HG02678 (cell line): Measurements from ENCODE around the gene EEFSEC.

Experiments used
- ATAC-seq: cut with Tn5 transposase; IDR thresholded peaks from one replicate; pipeline ENCODE4 v1.9.1; 2021; ENCODE audit warnings: mild to moderate bottlenecking, moderate library complexity; ENCODE audit not compliant: unreplicated experiment

EEFSEC gene

GRCh38 chr3:128241741-128242140, 88.5 kb downstream of the EEFSEC start:
- ATAC-seq: no peak

GRCh38 chr3:128242818-128243601, 89.7 kb downstream of the EEFSEC start:
- ATAC-seq: no peak

- ATAC-seq: no peak
These were observed 90.6 kb downstream of the EEFSEC start for GRCh38 chr3:128243602-128244504.

- no peak for ATAC-seq
These were observed 92.2 kb downstream of the EEFSEC start for GRCh38 chr3:128245460-128245859.

- no peak for ATAC-seq
These were observed 94.6 kb downstream of the EEFSEC start for GRCh38 chr3:128247666-128248409.

GRCh38 chr3:128252083-128252482, 98.8 kb downstream of the EEFSEC start:
- ATAC-seq: no peak

- no peak for ATAC-seq
These were observed 99.9 kb downstream of the EEFSEC start for GRCh38 chr3:128253150-128253549.

- no peak for ATAC-seq
These were observed 100.8 kb downstream of the EEFSEC start for GRCh38 chr3:128254066-128254590.

GRCh38 chr3:128254967-128255366, 101.7 kb downstream of the EEFSEC start:
- no peak for ATAC-seq

- ATAC-seq: no peak
These were observed 102.8 kb downstream of the EEFSEC start for GRCh38 chr3:128256131-128256530.

GRCh38 chr3:128257632-128258031, 104.4 kb downstream of the EEFSEC start:
- no peak for ATAC-seq

GRCh38 chr3:128260275-128260674, 107.0 kb downstream of the EEFSEC start:
- no peak for ATAC-seq

GRCh38 chr3:128262457-128262856, 109.2 kb downstream of the EEFSEC start:
- no peak for ATAC-seq

GRCh38 chr3:128263118-128263517, 109.8 kb downstream of the EEFSEC start:
- no peak for ATAC-seq

GRCh38 chr3:128263946-128264345, 110.7 kb downstream of the EEFSEC start:
- no peak for ATAC-seq

- no peak for ATAC-seq
These were observed 113.2 kb downstream of the EEFSEC start for GRCh38 chr3:128266453-128266852.

- ATAC-seq: no peak
These were observed 114.3 kb downstream of the EEFSEC start for GRCh38 chr3:128267541-128267940.

GRCh38 chr3:128269006-128269775, 115.9 kb downstream of the EEFSEC start:
- ATAC-seq: no peak

- ATAC-seq: no peak
These were observed 116.5 kb downstream of the EEFSEC start for GRCh38 chr3:128269796-128270195.
